Cardiac fibroblast (primary cell): ENCODE data around the gene PCYOX1L.

Source experiments
- DNase-seq, 2 donors: peaks; one replicate each; pipeline versions ENCODE4 v3.0.0 to v3.0.0-alpha.2; 2010; ENCODE audit warnings: low read depth in 2 of 2
- H3K4me3 ChIP-seq, 2 donors: replicated peaks in 1 of 2; 1 replicate in 1 of 2; 2 replicates in 1 of 2; pipeline ENCODE4 v1.5.1; 2011; ENCODE audit warnings: low read depth in 2 of 2, low read length in 2 of 2, mild to moderate bottlenecking in 2 of 2, moderate library complexity in 1 of 2
- TF ChIP-seq, protein P1 (sequence below): IDR thresholded peaks from one replicate; pipeline ENCODE4 v1.5.1; 2011; ENCODE audit warnings: low read depth, mild to moderate bottlenecking, low read length, inconsistent platforms

The PCYOX1L gene

DNA sequence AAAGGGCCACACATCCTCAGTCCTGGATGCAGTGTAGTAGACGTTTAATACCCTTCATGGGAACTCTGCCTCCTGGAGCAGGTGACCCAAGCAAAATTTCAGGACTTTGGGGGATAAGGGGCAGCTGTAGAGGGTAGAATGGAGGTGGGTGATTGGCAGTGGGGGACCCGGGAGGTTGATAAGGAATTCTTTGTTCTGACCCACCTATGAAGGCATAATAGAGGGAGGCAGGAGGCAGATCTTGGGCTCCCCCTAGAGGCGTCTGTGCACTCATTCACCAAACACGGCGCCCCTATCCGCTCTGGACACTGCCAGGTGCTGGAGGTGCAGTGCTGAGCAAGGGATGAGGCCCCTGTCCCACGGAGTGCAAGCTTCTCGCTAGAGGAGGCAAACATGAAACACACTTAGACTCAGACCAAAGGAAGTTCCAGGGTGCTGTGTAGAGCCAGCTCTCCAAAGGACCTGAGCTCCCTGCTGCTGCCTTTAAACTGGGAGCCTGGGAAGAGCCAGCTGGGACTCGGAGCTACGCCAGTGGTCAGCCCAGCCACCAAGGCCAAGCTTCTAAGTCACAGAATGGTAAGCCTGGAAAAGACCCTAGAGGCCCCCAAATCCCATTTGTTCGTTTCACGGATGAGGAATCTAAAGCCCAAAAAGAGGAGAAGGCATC is 13.6 kb downstream of the PCYOX1L start:
- DNase-seq = peak; percentile 64 to 68
- TF ChIP-seq, protein P1, sequence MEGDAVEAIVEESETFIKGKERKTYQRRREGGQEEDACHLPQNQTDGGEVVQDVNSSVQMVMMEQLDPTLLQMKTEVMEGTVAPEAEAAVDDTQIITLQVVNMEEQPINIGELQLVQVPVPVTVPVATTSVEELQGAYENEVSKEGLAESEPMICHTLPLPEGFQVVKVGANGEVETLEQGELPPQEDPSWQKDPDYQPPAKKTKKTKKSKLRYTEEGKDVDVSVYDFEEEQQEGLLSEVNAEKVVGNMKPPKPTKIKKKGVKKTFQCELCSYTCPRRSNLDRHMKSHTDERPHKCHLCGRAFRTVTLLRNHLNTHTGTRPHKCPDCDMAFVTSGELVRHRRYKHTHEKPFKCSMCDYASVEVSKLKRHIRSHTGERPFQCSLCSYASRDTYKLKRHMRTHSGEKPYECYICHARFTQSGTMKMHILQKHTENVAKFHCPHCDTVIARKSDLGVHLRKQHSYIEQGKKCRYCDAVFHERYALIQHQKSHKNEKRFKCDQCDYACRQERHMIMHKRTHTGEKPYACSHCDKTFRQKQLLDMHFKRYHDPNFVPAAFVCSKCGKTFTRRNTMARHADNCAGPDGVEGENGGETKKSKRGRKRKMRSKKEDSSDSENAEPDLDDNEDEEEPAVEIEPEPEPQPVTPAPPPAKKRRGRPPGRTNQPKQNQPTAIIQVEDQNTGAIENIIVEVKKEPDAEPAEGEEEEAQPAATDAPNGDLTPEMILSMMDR = peak; percentile 86
- no peak overlapping the region for H3K4me3 ChIP-seq

DNA sequence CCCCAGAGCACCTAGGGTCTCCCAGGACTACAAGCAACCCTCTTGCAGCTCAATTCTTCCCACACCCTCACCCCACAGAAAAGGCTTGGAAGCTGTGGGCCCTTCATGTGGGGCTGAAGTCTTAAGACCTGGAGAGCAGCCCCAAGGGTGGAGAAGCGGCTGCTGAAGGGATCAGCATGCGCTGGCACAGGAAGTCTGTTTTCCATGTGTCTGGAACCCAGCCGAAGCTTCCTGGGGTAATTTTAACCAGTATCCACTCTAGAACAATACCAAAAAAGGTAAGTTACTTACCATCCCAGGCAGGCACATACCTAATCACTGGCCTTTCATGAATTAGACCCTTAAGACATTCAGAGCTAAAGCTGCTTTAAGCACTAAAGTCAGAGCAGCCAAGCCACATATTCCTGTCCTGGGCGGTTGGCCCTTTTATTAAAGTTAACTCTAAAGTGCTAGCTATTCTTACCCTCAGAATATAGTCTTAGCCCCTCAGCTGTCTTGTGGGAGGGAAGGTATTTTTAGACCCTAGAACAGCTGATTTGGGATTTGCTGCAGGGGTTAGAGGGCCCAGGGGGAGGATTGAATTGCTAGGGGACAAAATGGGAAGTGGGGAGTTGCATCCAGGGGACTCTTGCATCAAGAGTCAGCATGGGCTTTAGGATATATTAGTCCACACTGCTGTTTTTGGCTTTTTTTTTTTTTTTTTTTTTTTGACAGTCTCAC is 14.4 kb downstream of the PCYOX1L start:
- TF ChIP-seq, protein P1 = no peak
- DNase-seq = no peak
- no peak overlapping the region for H3K4me3 ChIP-seq

DNA sequence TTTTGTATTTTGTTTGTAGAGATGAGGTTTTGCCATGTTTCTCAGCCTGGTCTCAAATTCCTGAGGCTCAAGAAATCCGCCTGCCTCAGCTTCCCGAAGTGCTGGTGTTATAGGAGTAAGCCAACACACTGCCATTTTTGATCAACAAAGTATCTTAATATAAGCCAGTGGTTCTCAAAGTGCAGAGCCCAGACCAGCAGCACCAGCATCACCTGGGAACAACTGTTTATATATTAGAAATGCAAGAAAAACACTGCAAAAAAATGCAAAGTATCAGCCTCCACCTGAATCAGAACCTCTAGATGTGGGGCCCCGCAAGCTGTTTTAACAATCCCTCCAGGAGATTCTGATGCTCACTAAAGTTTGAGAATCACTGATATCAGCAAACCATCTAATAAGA is 15.1 kb downstream of the PCYOX1L start:
- TF ChIP-seq, protein P1 = no peak
- no peak for DNase-seq
- H3K4me3 ChIP-seq = no peak overlapping the region

DNA sequence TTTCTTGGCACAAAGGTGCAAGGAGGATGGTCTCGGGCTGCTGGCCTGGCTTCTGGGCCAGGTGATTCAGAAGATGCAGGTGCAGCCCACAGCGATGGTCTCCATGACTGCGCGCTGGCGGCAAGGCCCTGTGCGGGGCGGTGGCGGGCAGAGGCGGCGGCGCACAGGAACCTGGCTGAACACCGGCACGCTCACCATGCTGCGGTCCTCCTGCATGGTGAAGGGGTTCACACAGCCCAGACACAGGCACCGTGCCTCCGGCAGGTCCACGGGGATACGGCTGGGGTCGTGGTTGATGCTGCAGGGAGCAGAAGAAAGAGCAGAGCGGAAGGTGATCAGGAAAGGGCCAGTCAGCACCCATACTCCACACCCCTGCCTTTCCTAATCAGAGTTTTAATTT is 16.5 kb downstream of the PCYOX1L start:
- no peak overlapping the region for H3K4me3 ChIP-seq
- no peak for DNase-seq
- TF ChIP-seq, protein P1 = no peak

DNA sequence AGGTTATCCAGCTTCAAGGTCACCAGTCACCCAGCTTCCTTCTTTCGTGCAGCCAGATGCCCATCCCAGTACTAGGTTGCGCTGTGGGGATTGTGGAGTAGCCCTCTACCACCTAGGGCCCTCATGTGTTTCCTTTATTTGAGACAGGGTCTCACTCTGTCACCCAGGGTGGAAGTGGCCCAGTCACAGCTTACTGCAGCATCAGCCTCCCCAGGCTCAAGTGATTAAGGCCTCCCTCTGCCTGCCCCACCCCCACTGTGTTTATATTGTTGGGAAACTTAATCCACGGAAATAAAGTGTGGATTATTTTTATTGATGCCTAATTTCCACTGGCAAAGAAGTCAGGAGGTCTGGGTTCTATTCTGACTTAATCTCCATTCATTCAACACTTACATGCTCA is 17.0 kb downstream of the PCYOX1L start:
- DNase-seq = no peak
- H3K4me3 ChIP-seq = no peak overlapping the region
- TF ChIP-seq, protein P1 = no peak

DNA sequence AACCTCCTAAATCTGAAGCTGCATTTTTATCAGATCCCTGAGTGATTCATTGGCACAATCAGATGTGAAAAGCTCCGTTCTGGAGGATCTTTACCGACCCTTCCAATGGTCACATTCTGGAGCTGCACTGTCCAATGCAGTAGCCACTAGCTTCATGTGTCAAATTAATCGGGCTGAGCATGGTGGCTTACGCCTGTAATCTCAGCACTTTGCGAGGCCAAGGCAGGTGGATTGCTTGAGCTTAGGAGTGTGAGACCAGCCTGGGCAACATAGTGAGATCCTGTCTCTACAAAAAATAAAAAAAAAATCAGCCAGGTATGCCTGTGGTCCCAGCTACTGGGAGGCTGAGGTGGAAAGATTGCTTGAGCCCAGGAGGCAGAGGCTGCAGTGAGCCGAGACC is 17.6 kb downstream of the PCYOX1L start:
- no peak for DNase-seq
- TF ChIP-seq, protein P1 = no peak
- no peak overlapping the region for H3K4me3 ChIP-seq
